Stimulated activated CD4-positive, alpha-beta T cell treated with anti-CD3 and anti-CD28 coated beads, TNF-alpha, amount 100 ng/mL, for 1 hour (primary cell): ENCODE results near the gene ETS2.
A peak's percentile ranks its signal among the peaks of the same experiment; 100 is the strongest.

Source experiments
- DNase-seq, 3 donors: peaks; one replicate each; pipeline ENCODE4 v3.0.0-alpha.2; 2020; ENCODE audit warnings: low read depth in 3 of 3, low spot score in 1 of 3

Gene ETS2

DNA sequence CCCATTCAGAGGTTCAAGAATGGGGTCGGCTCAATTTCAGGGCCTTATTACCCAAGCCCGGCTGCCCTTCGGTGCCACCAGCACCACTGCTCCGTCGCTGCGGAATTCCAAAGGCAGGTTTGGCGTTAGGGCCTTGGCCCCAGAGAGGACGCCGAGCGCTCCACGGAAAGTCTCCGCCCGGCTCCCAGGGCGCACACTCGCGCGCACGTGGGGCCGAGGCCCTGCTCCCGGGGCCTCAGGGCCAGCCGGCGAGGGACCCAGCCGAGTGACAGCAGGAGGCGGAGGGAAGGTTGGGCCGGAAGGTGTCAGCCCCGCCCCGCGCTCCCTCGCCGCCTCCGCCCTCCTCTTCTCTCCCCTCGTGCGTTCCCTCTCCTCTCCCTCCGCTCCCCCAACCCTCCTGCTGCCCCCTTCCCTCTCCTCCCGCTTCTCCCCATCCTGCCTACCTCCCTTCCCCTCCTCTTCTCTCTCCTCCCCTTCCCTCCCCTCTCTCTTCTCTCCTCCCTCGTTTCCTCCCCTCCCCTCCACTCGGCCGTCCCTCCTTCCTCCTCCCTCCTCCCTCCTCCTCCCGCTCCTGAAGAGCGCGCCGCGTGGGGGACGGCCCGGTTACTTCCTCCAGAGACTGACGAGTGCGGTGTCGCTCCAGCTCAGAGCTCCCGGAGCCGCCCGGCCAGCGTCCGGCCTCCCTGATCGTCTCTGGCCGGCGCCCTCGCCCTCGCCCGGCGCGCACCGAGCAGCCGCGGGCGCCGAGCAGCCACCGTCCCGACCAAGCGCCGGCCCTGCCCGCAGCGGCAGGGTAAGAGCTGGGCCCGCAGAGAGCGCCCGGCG is at the start of gene ETS2:
Gene ETS2 (plus strand): TSS at position 602 of the 825 bp plus-strand sequence. CDS start 4,106 bp downstream, outside the sequence.
- DNase-seq = peak; percentile 18 to 70 (median 44)

DNA sequence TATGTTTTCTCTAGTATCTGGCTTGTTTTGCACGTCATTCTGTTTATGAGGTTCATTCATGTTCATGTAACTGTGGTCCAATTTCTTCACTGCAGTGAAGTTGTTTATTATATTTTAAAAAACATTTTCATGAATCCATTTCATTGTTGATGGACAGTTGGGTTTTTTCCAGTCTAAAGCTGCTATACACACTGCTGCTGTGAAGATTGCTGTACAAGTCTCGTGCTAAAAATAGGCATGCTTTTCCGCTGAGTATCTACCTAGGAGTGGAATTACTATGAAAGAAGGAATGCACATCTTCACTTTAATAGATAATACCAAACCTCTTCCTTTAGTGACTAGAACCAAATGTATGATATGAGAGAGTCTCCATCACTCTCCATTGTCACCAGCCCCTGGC is 49.0 kb upstream of the ETS2 start:
- no peak for DNase-seq

GRCh38 chr21:38758501-38759214 is 47.1 kb upstream of the ETS2 start:
- no peak for DNase-seq

DNA sequence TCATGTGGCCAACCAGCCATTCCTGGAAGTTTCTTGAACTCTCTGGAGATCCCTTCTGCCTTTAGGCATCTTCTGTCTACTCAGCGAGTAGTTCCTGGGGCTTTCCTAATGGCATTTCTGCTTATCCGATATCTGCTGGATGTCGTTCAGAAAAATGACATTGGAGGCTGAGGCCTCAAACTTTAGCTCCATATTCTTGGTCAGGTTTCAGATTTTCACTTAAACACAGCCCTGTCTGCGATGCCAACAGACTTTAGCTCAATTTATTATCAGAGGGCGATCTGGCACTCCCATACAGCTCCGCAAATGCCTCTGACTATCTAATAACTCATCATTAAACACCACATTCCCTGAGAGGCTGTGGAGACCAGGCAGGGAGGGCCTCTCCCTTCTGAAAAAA is 46.3 kb upstream of the ETS2 start:
- no peak for DNase-seq

DNA sequence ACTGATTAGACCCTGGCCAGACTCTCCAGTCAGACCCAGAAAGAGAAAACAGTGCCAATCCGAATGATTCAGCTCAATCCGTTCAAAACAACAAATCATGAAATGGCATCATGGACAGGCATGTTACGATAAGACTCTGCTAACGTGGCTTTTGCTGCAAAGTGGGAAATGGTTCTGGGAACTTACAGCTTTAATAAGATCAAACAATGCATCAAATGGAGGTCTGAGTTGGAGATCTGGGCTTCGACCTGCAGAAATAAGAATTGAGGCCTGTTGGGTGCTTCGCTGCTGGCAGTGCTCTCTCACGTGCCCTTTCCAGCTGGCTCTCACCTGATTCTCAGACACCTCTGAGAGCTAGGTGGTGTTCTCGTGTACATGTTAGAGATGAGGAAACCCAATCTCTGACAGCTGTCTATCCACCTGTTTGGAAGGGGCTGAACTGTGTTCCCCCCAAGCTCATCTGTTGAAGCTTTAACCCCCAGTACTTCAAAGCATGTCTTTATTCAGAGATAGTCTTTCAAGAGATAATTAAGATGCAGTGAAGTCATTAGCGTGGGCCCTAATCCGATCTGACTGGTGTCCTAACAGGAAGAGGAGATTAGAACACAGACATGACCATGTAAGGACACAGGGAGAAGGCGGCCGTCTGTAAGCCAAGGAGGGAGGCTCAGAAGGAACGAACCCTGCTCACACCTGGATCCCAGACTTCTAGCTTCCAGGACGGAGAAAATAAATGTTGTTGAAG is 45.5 kb upstream of the ETS2 start:
- DNase-seq = no peak

DNA sequence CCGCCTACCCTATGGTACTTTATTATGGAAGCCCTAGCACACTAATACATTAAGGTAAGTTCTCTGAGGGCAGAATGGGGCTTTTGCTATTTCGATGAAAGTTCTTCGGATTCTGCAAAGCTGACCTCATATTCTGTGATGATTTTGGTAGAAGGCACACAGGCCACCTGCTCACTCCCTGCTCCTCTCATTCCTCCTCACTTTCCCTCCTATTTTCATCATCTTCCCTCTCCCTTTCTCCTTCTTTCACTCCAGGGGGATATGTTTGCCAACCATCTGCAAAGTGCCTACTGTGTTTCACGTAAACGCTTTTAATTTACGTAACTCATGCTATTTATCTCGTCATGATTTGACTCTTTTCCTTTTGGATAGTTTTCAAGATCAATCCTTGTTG is 45.0 kb upstream of the ETS2 start:
- DNase-seq = no peak

GRCh38 chr21:38761531-38761930 is 44.2 kb upstream of the ETS2 start:
- no peak for DNase-seq

DNA sequence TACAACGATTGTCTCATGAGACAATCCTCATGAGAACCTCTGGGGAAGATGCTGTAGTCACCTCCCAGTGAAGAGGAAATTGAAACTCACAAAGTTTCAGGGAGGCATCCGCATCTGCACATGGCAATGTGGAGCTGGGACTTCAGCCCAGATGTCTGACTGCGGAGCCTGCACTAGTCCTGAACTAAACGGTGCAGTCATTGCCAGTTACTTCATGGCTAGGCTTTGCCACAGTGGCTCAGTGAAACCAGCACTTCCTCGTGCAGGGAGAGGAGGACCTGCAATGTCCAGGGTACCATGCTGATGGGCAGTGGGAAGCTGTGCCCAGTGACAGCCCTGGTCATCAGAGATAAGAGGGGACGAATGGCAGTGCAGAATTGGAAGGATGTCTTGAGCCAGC is 40.7 kb upstream of the ETS2 start:
- no peak for DNase-seq

DNA sequence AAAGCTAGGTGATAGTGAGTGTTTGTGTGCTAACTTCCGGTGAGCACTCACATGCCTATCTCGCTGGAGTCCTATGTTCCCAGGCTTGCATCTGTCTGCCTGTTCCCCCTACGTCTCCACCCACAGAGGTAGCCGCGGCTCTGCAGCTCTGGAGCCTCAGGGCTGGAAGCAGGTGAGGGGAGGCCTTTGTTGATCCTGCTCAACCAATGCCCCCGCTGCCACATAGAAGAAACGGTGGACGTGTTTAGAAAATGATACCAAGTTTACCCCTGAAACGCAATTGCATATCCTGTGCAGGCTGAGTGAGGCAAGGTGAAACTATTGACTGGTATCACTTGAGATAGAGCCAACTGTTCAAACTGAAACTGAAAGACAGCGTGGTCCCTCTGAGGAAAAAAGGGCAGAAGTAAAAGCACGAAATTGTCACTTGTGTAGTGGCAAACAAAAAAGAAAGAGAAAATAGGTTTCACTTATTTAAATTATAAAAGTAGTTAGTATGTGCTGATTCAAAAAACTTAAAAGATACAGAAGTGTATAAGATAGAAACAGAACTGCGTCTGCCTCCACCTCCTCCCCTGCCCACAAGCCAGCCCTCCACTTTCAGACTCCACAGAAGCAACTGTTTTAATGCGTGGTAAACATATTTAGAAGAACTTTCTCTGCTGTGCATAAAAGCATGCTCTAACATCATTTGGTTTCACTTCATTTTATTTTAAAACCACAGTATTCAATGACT is 38.6 kb upstream of the ETS2 start:
- DNase-seq = peak in 2 of 3 donors; percentile 7 to 32

DNA sequence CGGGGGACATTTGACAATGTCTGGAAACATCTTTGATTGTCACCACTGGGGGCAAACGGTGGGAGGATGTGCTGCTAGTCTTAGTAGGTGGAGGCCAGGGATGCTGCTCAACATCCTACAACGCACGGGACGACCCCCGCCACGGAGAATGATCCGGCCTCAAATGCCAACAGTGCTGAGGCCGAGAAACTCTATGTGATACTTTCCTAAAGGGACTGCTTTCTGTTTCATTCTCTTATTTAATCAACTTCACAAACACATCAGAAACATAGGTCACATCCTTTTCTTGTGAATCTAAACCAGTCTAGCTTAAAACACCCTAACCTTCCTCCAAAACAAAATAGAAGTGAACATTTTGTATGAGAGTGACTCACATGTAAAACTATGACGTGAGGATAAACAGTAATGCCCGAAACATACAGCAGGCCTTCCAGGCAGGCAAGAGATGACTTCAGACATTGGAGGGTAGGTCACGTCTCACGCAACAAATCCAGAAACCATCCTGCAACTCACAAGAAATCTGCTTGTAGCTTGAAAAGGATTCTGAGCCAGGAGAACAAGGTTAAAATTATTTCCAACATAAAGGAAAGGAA is 37.2 kb upstream of the ETS2 start:
- peak in 1 of 3 donors; percentile 50 for DNase-seq

DNA sequence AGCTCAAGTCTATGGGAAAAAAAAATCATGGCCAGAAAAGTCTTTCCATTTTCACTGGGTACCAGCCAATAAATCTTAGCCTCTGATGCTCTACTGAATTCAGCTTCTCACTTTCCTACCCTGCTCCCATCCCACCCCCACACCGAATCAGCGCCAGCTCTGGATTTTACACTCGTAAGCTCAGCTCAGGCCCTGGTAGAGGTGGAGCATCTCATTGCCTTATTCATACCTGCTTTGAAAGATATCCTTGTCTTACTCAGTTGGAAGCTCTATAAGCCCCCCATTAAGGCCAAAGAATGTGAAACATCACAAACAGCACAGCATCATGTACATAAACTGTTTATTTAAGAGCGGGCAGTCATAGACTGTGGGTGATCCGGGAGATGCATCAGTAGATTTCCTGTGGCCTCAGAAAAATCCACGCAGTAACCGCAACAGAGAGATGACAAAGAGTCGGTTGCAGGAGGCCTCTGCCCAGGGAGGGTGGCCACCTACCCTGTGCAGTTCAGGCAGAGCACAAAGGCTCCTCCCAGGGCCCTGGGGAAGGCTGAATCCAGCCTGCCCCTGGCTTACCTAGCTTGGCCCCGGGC is 36.4 kb upstream of the ETS2 start:
- no peak for DNase-seq

DNA sequence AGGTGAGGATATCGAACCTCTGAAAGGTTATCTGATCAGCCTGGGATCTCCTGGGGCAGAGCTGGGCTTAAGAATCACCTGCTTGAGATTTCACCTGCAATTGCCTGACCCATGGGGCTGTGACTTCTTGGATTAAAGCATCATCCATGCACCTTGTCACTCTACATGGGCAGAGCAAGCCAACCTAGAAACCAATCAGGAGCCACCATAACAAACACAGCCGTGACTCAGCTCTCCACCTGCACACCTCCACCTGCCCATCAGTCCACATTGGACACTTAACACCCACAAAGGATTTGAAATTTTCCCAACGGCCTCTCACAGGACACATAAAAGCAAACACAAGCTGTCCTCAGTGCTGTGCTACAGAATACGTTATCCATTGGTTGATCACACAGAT is 35.1 kb upstream of the ETS2 start:
- no peak for DNase-seq

DNA sequence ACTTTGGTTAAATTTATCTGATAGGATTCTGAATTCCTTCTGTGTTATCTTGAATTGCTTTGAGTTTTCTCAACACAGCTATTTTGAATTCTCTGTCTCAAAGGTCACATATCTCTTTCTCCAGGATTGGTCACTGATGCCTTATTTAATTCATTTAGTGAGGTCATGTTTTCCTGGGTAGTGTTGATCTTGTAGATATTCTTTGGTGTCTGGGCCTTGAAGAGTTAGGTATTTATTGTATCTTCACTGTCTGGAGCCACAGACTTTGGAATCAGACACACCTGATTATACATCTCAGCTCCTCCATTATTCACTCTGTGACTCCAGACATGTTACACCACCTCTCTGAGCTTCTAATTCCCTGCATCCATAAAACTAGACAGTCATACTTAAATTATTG is 34.2 kb upstream of the ETS2 start:
- DNase-seq = no peak

GRCh38 chr21:38772646-38773045 is 33.1 kb upstream of the ETS2 start:
- no peak for DNase-seq

- DNase-seq = no peak
These were observed 32.3 kb upstream of the ETS2 start for GRCh38 chr21:38773099-38774061.

- no peak for DNase-seq
These were observed 31.6 kb upstream of the ETS2 start for GRCh38 chr21:38774152-38774551.

- DNase-seq = no peak
These were observed 31.0 kb upstream of the ETS2 start for GRCh38 chr21:38774586-38775285.

- no peak for DNase-seq
These were observed 30.0 kb upstream of the ETS2 start for GRCh38 chr21:38775733-38776132.

DNA sequence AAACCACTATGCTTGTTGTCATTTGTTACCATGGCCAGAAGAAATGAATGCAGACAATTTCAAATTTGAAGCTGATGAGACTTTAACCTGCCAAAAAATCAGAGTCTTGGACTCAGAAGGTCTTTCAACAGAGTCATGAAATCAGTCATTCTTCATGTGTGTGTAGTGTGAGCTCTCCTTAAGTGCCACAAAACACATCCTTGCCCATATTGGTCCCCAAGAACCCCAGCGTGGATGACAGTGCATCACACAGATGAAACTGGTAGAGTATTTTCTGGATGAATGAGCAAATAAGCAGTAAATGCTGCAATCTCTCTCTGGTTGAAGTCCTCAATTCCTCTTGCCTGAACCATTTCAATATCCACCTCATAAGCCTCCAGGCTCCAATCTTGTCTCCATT is 28.7 kb upstream of the ETS2 start:
- DNase-seq = no peak
